GM10266 (cell line): ENCODE data around the gene ARHGAP21.
"Not testable (repeated sequence)": the region's sequence is repeated elsewhere in the genome, so short reads cannot be mapped to it uniquely, and the experiment has no call there.

Source experiments
- DNase-seq: peaks from one replicate; pipeline ENCODE4 v3.0.0; 2012; ENCODE audit errors: extremely low spot score
- CTCF ChIP-seq: IDR thresholded peaks from 2 replicates; pipeline ENCODE4 v1.5.1; 2012; ENCODE audit warnings: mild to moderate bottlenecking, low read depth; ENCODE audit not compliant: control insufficient read depth, insufficient read depth; ENCODE audit errors: missing control alignments

Gene ARHGAP21

GRCh38 chr10:24723788-24724380 is at the start of gene ARHGAP21:
TSS of gene ARHGAP21 (minus strand) at chr10:24723887. CDS start at chr10:24721899, 1,988 bp downstream.
- TF ChIP-seq CTCF = peak; percentile 2

GRCh38 chr10:24771943-24772694 is 48.4 kb upstream of the ARHGAP21 start:
- no peak for DNase-seq
- TF ChIP-seq CTCF = no peak

More at GRCh38 chr10:24723788-24724380, at the start of gene ARHGAP21:
- peak; percentile 75 for DNase-seq

GRCh38 chr10:24764991-24765390 is 41.3 kb upstream of the ARHGAP21 start:
- DNase-seq = not testable (repeated sequence)

- no peak for DNase-seq
- TF ChIP-seq CTCF = no peak
Observed at GRCh38 chr10:24762966-24763623, 39.4 kb upstream of the ARHGAP21 start.

GRCh38 chr10:24762161-24762924 is 38.7 kb upstream of the ARHGAP21 start:
- TF ChIP-seq CTCF = no peak
- no peak for DNase-seq

GRCh38 chr10:24759672-24760071 is 36.0 kb upstream of the ARHGAP21 start:
- no peak for TF ChIP-seq CTCF
- no peak for DNase-seq

- DNase-seq = not testable (repeated sequence)
Observed at GRCh38 chr10:24758254-24758653, 34.6 kb upstream of the ARHGAP21 start.
